Bronchial epithelial cell (primary cell): ENCODE measurements around the gene FNIP1. TPM values are rescaled to one million over a fixed set of nuclear protein-coding genes. Genes with fewer than 3 reads are reported as not detected.
A peak's percentile ranks its signal among the peaks of the same experiment; 100 is the strongest.

Source experiments
- DNase-seq: peaks from one replicate; pipeline ENCODE4 v3.0.0-alpha.2; 2010; ENCODE audit warnings: low read depth
- FAIRE-seq: peaks from 2 replicates; lab custom pipeline; 2011; peaks lifted over from hg19 to GRCh38; lab: Jason Lieb, UNC
- H3K27me3 ChIP-seq: 2 replicates; pipeline ENCODE4 v1.5.1; 2011; ENCODE audit warnings: low read length; ENCODE audit not compliant: control insufficient read depth, insufficient read depth
- H3K36me3 ChIP-seq: 2 replicates; pipeline ENCODE4 v1.5.1; 2011; ENCODE audit warnings: low read length; ENCODE audit not compliant: control insufficient read depth, insufficient read depth
- H3K4me3 ChIP-seq: 2 replicates; pipeline ENCODE4 v1.5.1; 2011; ENCODE audit warnings: mild to moderate bottlenecking, low read depth, low read length, control low read depth
- CTCF ChIP-seq: IDR thresholded peaks from 2 replicates; pipeline ENCODE4 v1.5.1; 2011; ENCODE audit warnings: mild to moderate bottlenecking, moderate library complexity, low read length, control low read depth, inconsistent platforms; ENCODE audit not compliant: insufficient read depth, severe bottlenecking
- total RNA-seq: library from RNA; depleted of rRNA; stranded (reverse); fragments of >200 nt; gene quantifications from 2 replicates; pipeline ENCODE4 v1.2.1, GENCODE V29; 2014

FNIP1 gene
- total RNA-seq, 1 donor from 2014 or later, result 45.0 TPM

- no peak for DNase-seq
- peaks cover 7% of the 10 kb centered on the region for H3K36me3 ChIP-seq
- TF ChIP-seq CTCF, result no peak
- no peak overlapping the region for H3K4me3 ChIP-seq
- FAIRE-seq, result no peak
- H3K27me3 ChIP-seq, result no peaks in the 10 kb centered on the region
Measured at GRCh38 chr5:131659841-131660240, 137.0 kb downstream of the FNIP1 start.

GRCh38 chr5:131659290-131659689 lies 137.5 kb downstream of the FNIP1 start:
- Histone ChIP-seq H3K36me3 (peaks cover 6% of the 10 kb centered on the region), H3K27me3 (no peaks in the 10 kb centered on the region), H3K4me3 (no peak overlapping the region)
- no peak for FAIRE-seq
- no peak for DNase-seq
- no peak for TF ChIP-seq CTCF

- FAIRE-seq (no peak), DNase-seq (no peak)
- Histone ChIP-seq H3K27me3 (no peaks in the 10 kb centered on the region), H3K4me3 (no peak overlapping the region), H3K36me3 (peaks cover 9% of the 10 kb centered on the region)
- no peak for TF ChIP-seq CTCF
Measured at GRCh38 chr5:131654776-131655175, 142.0 kb downstream of the FNIP1 start.

- no peak for TF ChIP-seq CTCF
- FAIRE-seq, result no peak
- H3K27me3 ChIP-seq, result no peaks in the 10 kb centered on the region
- H3K4me3 ChIP-seq, result no peak overlapping the region
- DNase-seq, result no peak
- peaks cover 6% of the 10 kb centered on the region for H3K36me3 ChIP-seq
Measured at GRCh38 chr5:131654309-131654708, 142.5 kb downstream of the FNIP1 start.

- no peak for FAIRE-seq
- no peak overlapping the region for H3K4me3 ChIP-seq
- peaks cover 13% of the 10 kb centered on the region for H3K36me3 ChIP-seq
- no peak for TF ChIP-seq CTCF
- no peaks in the 10 kb centered on the region for H3K27me3 ChIP-seq
- peak; percentile 38 for DNase-seq
Measured at GRCh38 chr5:131649161-131649560, 147.7 kb downstream of the FNIP1 start.

- DNase-seq (no peak), FAIRE-seq (no peak)
- no peak for TF ChIP-seq CTCF
Measured at GRCh38 chr5:131647048-131647769, 149.6 kb downstream of the FNIP1 start.

More at GRCh38 chr5:131647048-131647769, 149.6 kb downstream of the FNIP1 start:
- Histone ChIP-seq H3K36me3 (peaks cover 13% of the 10 kb centered on the region), H3K27me3 (no peaks in the 10 kb centered on the region), H3K4me3 (no peak overlapping the region)
